Activated T-cell treated with anti-CD3 and anti-CD28 coated beads for 1 hour (primary cell): ENCODE data around the gene LCN12.

Experiments used
- DNase-seq: peaks from one replicate; pipeline ENCODE4 v3.0.0-alpha.2; 2020; ENCODE audit warnings: low read depth

The LCN12 gene

GRCh38 chr9:136958898-136959850 lies 7.1 kb downstream of the LCN12 start:
- DNase-seq: no peak

GRCh38 chr9:136960212-136960937 lies 8.3 kb downstream of the LCN12 start:
- no peak for DNase-seq

GRCh38 chr9:136960938-136961275 lies 8.8 kb downstream of the LCN12 start:
- DNase-seq: no peak

GRCh38 chr9:136961279-136962065 lies 9.4 kb downstream of the LCN12 start:
- no peak for DNase-seq

- DNase-seq: no peak
These were observed 10.1 kb downstream of the LCN12 start for GRCh38 chr9:136962163-136962562.

GRCh38 chr9:136962701-136963248 lies 10.7 kb downstream of the LCN12 start:
- DNase-seq: no peak

- DNase-seq: no peak
These were observed 11.3 kb downstream of the LCN12 start for GRCh38 chr9:136963341-136963740.

- DNase-seq: no peak
These were observed 11.7 kb downstream of the LCN12 start for GRCh38 chr9:136963751-136964150.

GRCh38 chr9:136964171-136964689 lies 12.2 kb downstream of the LCN12 start:
- DNase-seq: no peak

GRCh38 chr9:136964833-136965422 lies 12.9 kb downstream of the LCN12 start:
- DNase-seq: no peak

GRCh38 chr9:136965771-136966484 lies 13.9 kb downstream of the LCN12 start:
- no peak for DNase-seq

- DNase-seq: no peak
These were observed 16.5 kb downstream of the LCN12 start for GRCh38 chr9:136968333-136969127.

- no peak for DNase-seq
These were observed 17.1 kb downstream of the LCN12 start for GRCh38 chr9:136969150-136969549.

GRCh38 chr9:136969774-136970173 lies 17.7 kb downstream of the LCN12 start:
- no peak for DNase-seq

- no peak for DNase-seq
These were observed 18.3 kb downstream of the LCN12 start for GRCh38 chr9:136970361-136970760.

- DNase-seq: no peak
These were observed 19.7 kb downstream of the LCN12 start for GRCh38 chr9:136971746-136972145.

- DNase-seq: no peak
These were observed 20.3 kb downstream of the LCN12 start for GRCh38 chr9:136972335-136972734.

GRCh38 chr9:136972743-136973142 lies 20.7 kb downstream of the LCN12 start:
- no peak for DNase-seq

GRCh38 chr9:136973618-136974617 lies 21.8 kb downstream of the LCN12 start:
- no peak for DNase-seq
